ENCODE data around the gene KRTAP5-6.
"Not testable (repeated sequence)": the region's sequence is repeated elsewhere in the genome, so short reads cannot be mapped to it uniquely, and the experiment has no call there.

Gene KRTAP5-6

DNA sequence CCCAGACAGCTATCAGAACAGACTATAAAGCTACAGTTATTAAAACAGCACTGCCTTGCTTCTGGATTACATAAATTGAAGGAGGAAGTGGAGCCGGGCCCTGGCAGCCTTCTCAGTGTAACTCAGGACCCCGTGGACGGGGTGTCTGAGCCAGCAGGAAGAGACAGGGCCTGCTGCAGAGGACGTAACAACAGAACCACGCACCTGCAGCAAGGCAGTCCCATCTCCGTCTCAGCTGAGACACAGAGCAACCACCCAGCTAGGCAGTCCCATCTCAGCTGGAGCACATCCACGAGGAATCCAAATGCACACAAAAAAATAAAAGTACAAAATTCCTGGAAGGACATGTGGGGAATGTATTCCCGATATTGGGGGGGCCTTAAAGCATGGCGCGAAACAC lies 17.1 kb upstream of the KRTAP5-6 start:
- FAIRE-seq, result no peak

DNA sequence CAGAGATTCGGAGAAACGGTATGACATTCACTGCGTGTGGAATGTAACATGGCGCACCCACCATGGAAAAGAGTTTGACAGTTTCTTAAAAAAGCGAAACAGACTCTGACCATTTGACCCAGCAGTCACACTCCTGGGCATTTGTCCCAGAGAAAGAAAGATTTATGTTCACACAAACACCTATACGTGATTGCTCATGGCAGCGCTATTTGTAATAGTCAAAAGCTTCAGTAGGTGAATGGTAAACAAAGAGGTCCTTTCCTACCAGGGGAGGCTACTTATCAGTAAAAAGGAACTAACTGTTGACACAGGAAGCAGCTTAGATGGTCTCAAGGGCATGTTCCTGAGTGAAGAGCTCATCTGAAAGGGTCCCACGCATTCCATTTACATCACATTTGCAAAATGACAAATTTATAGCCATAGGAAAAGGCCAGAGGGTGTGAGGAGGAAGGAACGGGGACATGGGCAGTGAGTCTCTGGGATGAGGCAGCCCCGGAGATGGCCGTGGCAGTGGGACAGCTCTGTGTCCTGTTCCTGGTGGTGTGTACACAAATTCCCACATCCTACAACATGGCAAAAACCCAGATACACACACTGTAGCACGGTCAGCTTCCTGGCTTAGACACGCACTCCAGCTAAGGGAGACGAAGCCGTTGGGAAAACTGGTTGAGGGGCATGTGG lies 14.6 kb upstream of the KRTAP5-6 start:
- FAIRE-seq, result no peak

More for the DNA sequence above, 17.1 kb upstream of the KRTAP5-6 start:
- DNase-seq (ENCODE audit: extremely low spot score, insufficient read length, low read depth), result no peak

DNA sequence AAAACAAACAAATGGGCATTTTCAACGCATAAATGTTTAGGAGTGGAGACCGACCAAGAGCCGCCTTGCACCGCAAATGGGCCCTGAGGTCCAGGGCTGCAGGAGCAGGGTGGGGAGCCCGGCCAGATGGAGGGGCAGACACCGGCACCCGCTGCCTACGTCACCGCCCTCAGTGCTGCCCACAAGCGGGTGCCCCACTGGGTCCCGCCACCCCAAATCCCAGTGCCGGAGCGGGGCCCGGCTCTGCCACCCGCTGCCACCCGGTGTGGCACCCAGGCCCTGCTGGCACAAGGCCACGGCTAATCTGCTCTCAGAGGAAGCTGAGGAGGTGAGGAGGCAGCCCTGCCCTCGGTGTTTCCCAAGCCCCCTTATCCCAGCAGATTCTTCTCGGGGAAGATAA lies 13.8 kb upstream of the KRTAP5-6 start:
- not testable (repeated sequence) for FAIRE-seq; DNase-seq (ENCODE audit: extremely low spot score, insufficient read length, low read depth)

More for the DNA sequence above, 14.6 kb upstream of the KRTAP5-6 start:
- no peak for DNase-seq (ENCODE audit: extremely low spot score, insufficient read length, low read depth)

DNA sequence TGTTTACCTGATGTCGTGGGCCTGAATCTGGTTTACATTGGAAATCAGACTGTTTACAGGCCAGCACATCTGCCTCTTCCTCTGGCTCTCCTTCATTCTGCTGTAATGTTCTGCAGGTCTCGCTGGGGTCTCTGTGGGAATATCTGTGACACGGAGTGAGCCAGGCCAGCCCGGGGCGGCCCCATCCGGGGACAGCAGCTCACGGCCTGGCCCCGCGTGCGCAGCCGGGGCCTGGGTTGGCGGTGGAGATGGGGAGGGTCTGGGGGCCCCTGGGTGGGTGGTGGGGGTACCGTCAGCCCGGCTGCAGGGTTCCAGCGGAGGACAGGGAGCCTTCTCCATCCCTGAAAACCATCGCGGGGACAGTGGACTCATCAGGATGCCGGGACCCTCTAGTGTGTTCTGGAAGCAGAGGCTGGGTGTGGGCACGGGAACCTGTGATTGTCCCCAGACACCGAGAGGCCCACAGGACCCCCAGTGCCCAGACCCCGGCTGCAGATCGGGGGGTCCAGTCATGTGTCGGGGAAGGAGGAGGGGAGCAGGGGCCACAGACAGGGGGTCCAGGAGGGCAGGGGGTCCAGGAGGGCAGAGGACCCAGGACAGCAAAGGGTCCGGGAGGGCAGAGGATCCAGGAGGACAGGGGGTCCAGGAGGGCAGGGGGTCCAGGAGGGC lies 13.0 kb upstream of the KRTAP5-6 start:
- DNase-seq (ENCODE audit: extremely low spot score, insufficient read length, low read depth); FAIRE-seq: not testable (repeated sequence)

DNA sequence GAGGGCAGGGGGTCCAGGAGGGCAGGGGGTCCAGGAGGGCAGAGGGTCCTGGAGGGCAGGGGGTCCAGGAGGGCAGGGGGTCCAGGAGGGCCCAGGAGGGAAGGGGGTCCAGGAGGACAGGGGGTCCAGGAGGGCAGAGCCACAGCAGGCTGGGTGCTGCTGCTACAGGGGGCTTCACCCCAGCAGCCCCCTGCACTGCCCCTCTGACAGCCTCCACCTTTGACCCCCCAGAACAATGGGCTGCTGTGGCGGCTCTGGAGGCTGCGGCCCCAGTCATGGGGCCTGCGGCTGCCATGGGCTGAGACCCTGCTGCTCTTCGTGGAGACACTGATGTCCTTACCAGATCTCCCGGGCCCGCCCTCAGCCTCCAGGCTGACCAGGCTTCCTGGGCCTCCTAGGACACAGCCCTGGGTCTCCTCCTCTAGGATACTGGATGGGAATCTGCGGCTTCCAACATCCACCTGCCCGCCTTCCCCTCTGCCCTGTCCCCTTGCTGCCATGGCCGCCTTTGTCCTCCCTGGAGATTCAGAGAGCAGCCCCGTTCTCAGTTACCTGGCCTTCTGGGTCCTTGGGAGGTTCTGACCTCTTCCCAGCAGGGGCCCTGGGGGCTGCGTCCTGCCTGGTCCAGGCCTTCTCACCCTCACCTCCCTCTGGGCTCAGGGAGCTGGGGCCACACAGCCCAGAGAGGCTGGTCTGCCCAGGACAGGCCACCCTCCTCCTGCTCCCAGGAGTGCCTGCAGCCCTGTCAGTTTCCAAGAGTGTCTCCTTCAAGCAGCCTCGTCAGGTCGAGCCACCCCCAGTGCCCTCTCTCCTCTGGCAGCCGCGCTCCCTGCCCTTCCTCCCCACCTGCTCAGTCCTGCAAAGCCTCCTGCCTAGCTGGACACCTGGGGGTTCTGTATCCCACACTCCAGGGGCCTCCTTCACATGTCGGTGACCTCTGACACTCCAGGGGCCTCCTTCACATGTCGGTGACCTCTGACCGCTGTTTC lies 11.8 kb upstream of the KRTAP5-6 start:
- not testable (repeated sequence) for FAIRE-seq; DNase-seq (ENCODE audit: extremely low spot score, insufficient read length, low read depth)

DNA sequence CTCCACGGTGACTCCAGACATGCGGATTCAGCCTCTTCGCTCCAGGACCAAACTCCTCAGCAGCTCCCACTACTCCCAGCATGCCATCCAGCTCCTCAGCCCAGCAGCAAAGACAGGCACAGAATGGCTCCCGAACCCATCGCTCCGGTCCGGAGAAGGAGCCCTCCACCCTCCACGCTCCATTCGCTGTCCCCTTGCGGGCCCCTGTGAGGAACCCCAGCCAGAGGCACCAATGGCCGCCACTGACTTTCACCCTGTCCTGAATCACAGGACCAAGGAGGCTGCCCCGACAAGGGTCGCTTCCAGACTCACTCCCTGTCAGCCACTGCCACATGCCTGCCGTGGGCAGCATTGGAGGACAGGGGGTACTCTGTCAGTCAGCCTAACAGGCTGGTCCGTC lies 10.8 kb upstream of the KRTAP5-6 start:
- FAIRE-seq; DNase-seq (ENCODE audit: extremely low spot score, insufficient read length, low read depth): not testable (repeated sequence)

DNA sequence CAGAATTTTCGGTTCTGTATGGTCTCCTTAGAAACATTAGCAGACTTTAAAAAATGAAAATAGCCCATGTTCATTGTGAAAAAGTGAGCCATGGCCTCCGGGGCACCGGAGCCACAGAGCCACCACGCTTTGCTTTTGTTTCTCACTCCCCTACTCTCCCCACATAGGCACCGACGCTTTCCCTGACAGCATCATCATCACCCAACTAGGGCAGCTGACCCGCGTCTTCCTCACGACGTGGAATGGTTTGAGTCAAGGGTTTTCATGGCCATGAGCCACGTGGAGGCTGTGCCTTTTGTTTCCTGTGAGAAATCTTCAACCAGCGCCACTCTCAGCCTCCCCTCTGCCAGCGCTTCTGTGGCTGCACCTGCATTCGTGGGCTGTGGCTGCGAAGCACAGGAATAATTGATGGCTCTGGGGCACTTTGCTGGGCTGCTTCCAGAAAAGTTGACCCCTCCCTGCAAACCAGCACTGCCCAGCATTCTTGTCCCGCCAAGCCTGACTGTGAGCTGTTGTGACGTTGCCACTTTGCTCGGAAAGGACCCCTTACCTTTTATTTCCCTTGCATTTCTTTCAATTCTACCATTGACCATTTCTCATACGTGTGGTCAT lies 8.6 kb upstream of the KRTAP5-6 start:
- FAIRE-seq; DNase-seq (ENCODE audit: extremely low spot score, insufficient read length, low read depth): not testable (repeated sequence)

DNA sequence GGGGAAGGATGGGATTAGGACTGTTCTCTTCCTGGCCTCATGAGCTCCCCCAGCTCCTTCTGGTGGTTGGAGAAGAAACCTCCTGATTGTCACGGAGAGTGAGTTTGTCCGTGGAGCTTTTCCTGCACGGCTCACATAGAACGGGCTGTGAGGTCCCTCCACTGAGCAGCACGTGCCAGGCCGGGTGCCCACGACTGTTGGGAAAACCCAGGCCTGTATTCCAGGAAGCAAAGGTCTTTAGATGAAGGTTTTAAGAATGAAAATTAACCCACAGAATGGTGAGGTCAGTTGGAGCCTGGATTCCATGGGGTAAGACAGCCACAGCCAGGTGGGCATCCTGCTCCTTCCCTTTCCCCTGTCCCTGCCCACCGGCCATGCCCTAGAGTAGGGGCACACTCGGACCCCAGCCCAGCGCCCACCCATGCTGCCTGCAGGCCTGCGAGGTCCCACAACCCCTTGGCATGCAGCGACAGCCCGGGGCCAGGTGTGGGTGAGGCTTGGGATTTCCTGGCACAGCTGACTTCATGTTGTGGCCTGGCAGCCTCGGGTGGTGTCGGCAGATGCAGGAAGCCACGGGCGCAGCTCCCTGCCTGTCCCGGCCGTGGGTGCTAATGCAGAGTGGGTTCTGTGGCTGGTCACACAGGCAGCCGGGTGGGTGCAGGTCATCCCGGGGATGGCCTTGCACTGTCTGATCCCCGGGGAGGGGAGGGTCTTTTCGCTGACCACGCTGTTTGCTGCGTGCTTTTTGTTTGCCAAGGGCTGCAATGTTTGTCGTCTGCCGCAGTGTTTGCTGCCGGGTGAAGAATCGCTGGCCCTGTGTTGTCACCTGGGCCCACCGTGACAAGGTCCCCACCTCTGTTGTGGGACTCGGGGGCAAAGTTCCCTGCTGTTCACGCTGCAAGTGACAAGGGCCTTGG lies 7.5 kb upstream of the KRTAP5-6 start:
- not testable (repeated sequence) for DNase-seq (ENCODE audit: extremely low spot score, insufficient read length, low read depth); FAIRE-seq

DNA sequence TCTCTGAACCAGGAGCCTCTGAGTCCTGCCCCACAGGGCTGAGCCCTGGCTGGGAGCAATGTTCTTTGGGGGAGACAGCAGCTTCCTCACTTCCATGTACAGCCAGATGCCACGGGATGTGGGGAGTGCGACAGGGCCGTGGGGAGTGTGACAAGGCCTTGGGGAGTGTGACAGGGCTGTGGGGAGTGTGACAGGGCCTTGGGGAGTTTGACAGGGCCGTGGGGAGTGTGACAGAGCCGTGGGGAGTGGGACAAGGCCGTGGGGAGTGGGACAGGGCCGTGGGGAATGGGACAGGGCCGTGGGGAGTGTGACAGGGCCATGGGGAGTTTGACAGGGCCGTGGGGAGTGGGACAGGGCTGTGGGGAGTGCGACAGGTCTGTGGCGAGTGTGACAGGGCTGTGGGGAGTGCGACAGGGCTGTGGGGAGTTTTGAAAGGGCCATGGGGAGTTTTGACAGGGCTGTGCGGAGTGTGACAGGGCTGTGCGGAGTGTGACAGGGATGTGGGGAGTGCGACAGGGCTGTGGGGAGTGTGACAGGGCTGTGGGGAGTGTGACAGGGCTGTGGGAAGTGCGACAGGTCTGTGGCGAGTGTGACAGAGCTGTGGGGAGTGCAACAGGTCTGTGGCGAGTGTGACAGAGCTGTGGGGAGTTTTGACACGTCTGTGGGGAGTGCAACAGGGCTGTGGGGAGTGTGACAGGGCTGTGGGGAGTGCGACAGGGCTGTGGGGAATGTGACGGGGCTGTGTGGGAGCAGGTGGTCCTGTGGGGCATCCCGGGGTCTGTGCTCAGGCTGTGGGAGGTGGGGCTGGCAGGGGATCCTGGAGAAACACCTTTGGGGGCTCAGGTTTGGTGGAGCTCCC lies 6.6 kb upstream of the KRTAP5-6 start:
- FAIRE-seq, result no peak
- no peak for DNase-seq (ENCODE audit: extremely low spot score, insufficient read length, low read depth)

DNA sequence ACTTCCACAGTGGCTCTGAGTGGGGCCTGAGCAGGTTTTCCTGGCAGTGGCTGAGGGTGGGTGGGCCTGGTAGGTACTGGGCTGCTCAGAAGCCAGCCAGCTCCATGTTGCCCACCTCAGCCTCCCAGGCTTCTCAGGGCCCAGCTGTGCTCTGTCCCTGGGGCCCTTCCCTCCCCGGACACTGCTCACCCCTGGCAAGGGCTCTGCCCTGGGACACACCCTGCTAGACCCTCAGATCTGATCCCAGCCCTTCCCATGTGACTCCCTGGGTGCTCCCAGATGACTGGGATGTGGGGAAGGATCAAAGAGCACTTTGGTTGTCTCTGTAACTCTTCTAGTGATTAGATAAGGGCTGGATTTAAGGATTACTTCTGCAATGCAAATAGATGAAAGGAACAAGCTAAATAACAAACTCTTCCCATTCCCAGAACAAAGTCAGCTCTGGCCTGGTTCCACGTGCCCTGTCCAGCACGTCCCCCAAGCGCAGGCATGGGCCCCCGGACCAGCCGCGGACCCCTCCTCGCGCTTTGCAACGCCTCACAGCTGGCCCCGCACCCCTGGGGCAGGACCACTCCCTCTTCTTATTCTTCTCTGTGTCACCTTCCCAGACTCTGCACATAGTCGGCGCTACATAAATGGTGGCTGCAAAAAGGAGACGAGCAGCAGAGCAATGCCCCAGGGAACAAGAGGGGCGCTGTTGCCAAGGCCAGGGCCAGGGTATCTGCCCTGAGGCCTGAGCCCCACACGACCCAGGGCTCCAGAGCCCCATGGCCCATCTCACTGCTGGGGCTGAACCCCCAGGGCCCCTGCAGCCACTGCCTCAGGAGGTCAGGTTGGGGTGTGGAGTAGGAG lies 5.7 kb upstream of the KRTAP5-6 start:
- DNase-seq (ENCODE audit: extremely low spot score, insufficient read length, low read depth) (no peak), FAIRE-seq (no peak)

DNA sequence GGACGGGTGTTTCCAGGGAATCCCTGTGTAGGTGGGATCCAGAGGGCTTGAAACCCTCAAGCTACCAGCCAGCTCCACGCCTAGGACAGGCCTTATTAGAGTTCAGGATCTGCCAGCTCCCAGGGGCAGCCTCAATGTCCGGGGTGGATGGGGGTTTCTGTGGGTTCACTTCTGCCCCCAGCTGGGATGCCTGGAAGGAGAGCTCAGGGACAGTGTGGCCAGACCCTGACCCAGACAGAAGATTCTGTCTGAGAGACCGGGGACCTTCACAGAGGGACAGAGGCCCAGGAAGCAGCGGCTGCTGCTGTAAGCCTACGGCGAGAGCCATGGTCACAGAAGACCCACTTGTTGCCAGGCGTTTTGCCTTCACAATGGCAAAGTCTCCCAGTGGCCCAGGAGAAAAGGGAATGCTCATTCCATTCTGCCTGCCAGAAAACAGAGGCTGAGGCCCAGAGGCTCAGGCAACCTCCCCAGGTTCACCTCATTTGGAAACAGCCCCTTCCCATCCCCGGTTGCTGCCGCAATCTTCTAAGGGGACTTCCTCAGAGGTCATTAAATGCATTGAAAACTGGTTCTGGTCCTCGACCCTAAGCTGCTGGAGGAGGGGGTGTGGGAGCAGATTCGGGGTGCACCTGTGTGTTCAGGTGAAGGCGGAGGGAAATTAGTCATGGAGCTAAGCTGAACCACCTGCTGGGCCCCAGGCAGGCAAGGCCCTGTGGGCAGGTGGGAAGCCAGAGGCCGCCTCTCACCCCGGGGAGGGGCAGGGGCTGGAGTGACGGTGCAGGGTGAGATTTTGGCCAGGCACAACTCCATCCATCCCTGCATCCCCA lies 4.9 kb upstream of the KRTAP5-6 start:
- DNase-seq (ENCODE audit: extremely low spot score, insufficient read length, low read depth) (no peak), FAIRE-seq (no peak)

DNA sequence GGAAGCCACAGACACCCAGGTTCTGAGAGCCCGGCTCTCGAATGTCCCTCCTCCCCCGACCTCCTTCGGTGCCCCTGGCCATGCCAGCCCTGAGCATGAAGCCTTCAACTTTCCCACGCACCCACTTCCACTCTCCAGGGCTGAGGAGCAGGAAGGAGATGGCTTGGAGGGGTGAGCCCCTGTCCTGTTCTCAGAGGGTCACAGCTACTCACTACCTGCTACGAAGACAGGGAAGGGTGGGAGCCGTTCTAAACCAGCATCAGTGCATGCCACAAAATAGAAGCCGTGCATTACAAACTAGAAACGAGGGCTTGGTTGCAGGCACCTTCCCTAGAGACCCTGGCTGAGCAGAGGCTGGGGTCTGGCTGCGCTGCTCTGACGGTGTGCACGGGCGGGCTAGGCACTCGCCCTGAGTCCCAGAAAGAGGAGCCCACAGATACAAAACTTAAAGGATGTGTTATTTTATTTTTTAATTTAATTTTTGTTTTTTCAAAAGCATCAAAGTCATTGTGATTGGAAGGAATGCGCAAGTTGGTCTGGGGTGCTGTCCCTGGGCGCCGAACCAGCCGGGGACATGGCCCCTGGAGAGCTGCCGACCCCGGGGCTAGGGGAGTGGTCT lies 4.2 kb upstream of the KRTAP5-6 start:
- DNase-seq (ENCODE audit: extremely low spot score, insufficient read length, low read depth) (no peak), FAIRE-seq (no peak)

DNA sequence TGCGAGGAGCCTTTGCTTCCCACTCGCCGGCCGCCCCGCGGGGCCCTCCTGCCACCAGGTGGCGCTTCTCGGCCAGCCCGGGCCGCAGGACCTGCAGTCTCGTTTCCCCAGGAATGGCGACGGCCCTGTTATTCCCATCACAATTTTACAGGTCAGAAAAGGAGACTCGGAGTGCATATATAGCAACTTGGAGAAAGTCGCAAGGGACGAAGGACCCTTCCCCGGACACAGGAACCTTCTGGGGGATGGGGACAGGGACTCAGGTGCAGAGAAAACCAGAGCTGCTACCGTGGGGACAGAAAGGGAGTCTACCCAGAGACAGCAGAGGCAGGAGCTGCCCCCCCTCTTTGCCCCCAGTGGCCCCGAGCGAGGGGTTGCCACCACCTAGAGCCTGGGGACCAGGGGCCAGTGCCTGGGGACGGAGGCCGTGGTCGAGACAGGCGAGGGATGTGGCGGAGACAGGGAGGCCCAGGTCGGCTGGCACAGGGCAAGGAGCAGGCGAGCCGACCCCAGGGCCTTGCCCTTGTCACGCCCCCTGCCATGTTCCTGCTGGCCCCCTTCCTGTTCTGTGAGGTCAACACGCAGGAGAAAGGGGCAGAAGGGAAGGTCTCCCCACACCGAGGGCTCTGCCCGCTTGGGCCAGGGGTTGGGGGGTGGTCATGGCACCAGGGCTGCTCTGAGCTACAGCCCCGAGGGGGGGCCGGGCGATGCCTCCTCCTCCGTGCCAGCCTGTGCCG lies 3.5 kb upstream of the KRTAP5-6 start:
- FAIRE-seq, result no peak
- DNase-seq (ENCODE audit: extremely low spot score, insufficient read length, low read depth), result peak; percentile 60

DNA sequence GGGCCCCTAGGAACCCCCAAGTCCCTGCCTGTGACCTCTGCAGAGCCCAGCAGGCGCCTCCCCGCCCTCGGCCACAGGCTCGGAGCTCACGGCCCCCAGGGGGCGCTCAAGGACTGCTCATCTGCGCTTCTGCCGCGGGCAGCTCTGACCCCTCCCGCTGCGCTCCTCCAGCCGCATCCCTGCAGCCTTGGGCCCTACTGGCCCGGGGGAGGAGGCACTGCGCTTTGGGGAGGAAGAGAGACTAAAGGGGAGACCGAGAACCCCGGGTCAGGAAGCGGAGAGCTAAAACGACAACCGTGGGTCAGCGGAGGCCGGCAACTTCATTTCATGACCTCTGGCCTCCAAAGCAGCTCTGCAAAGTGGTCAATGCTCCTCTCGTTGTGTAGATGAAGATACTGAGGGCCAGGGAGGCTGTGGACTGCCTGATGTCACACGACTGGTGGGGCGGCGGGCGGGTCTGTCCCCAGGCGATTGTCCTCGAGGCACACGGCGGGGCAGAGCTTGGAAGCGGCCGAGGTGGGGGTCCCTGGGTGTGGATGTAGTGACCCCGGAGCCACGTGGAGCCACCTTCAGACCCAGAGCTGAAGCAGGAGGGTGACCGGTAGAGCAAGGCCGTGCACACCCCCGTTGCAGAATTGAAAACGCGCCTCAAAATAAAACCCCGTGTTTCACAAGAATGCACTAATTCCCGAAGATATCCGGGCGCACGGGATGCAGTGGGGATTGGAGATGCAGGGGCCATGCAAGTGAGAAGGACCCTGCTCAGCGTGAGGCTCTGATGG lies 2.7 kb upstream of the KRTAP5-6 start:
- peak; percentile 5 for FAIRE-seq
- DNase-seq (ENCODE audit: extremely low spot score, insufficient read length, low read depth), result peak; percentile 69
